ENCODE results near the gene CDX1.

Gene CDX1

DNA sequence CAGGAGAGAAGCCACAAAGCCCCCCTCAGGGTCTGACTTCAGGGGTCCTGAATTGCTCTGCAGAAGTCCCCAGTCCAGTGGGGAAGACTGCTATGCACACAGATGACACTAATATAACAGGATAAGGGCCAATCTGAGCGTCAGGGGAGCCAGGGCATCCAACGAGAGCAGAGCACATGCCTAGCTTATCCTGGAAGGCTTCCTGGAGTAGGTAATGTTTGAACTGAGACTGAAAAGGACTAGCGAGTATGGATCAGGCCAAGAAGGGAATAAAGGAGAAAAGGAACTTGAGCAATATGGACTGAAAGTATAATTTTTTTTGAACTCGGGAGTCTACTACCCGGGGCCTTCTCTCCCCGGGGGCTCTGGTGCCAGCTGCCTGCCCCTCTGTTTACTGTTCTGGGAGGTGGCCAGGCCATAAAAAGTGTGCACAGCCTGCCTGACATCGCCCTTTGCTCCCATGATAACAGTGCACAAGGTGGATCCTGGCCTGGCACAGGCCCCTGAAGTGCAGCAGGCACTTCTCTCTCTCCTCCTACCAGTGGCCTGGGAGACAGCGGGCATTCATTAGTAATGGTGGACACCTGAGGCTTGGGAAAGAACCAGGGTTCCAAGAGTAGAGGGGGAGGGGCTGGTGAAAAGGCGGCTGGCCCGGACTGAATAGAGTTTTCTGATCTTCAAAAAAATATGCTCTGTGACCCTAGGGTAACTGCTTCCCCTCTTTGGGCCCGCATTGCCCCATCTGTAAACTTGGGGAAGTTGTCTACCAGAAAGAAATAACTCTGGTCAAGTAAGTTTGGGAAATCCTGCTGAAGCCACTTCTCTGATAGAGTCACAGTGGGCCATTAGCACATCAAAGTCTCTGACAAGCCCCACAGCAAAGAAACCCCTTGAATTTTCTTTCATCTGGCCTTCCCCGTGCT is 18.7 kb downstream of the CDX1 start:
- no peak for DNase-seq (ENCODE audit: low read depth)
- no peak overlapping the region for H3K4me3 ChIP-seq (ENCODE audit: control insufficient read depth, low read depth, low read length)
- TF ChIP-seq, protein P1, sequence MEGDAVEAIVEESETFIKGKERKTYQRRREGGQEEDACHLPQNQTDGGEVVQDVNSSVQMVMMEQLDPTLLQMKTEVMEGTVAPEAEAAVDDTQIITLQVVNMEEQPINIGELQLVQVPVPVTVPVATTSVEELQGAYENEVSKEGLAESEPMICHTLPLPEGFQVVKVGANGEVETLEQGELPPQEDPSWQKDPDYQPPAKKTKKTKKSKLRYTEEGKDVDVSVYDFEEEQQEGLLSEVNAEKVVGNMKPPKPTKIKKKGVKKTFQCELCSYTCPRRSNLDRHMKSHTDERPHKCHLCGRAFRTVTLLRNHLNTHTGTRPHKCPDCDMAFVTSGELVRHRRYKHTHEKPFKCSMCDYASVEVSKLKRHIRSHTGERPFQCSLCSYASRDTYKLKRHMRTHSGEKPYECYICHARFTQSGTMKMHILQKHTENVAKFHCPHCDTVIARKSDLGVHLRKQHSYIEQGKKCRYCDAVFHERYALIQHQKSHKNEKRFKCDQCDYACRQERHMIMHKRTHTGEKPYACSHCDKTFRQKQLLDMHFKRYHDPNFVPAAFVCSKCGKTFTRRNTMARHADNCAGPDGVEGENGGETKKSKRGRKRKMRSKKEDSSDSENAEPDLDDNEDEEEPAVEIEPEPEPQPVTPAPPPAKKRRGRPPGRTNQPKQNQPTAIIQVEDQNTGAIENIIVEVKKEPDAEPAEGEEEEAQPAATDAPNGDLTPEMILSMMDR (conservative IDR thresholded peaks at IDR 0.05; ENCODE audit: control insufficient read depth, insufficient read depth, low read depth, low read length), result no peak

DNA sequence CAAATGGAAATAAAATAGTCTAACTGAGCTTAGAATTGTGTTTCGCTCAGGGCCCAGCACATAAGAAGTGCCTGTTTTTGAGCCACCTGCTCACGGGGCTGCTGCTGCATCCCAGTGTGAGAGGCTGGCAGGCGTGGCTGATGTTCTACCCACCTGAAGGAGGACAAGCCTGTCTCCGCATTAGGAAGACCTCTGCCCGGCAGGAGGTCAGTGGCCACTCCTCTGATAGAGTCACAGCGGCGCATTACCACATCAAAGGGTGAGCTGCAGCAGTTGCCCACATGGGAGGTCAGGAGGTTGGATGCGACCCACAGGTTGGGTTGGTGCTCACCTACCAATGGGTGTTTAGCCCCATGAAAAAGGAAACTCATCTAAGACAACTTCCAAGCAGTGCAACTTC is 19.6 kb downstream of the CDX1 start:
- H3K4me3 ChIP-seq (ENCODE audit: control insufficient read depth, low read depth, low read length), result no peak overlapping the region
- DNase-seq (ENCODE audit: low read depth), result no peak
- TF ChIP-seq, protein P1 (conservative IDR thresholded peaks at IDR 0.05; ENCODE audit: control insufficient read depth, insufficient read depth, low read depth, low read length), result no peak

DNA sequence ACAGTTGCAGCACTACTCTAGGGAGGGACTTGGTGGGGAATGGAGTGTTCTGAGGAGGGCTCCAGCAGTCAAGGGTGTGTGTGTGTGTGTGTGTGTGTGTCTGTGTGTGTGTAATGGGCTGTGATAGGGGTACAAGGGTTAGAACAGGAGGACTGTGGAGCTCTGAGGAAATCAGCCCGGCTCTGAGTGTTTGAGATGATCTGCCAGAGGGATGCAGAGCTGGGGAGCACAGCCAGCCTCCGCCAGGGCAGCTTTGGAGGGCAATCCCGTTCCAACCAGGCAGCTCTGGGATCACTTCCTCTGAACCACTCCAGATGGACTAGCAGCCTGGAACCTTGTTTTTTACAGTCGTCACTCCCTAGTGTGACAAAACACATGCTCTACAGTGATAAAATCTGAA is 20.3 kb downstream of the CDX1 start:
- no peak overlapping the region for H3K4me3 ChIP-seq (ENCODE audit: control insufficient read depth, low read depth, low read length)
- TF ChIP-seq, protein P1 (conservative IDR thresholded peaks at IDR 0.05; ENCODE audit: control insufficient read depth, insufficient read depth, low read depth, low read length), result no peak
- DNase-seq (ENCODE audit: low read depth), result no peak

DNA sequence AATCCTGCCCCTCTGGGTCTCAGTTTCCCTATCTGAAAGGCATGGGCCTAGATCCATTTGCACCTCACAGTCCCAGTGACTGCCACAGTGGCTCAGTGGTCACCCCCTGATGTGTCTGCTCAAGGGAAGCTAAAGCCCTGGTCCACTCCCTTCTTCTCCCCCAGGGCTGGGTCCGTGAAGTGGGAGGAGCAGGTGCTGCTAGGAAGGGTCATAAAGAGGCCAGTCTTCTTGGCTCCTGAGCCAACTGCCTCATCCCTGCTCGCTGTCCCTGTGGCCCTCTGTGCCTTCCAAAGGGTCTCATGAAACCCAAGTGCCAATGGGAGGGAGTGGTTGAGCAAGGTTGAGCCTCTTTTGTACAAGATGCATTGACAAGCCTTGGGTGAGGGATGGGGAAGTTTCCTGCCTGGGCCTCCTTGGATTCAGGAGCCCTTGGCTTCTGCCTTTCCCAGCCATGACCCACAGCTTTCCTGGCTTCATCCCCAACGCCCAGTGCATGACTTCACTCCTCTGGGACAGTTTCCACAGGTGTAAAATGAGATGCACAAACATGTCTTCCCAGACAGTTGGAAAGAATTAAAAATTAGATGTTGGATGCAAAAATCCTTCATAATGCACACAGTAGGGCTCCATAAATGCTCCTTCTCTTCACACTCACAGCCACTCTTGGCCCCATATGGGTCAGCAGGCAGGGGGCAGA is 21.7 kb downstream of the CDX1 start:
- H3K4me3 ChIP-seq (ENCODE audit: control insufficient read depth, low read depth, low read length), result no peak overlapping the region
- DNase-seq (ENCODE audit: low read depth), result no peak
- TF ChIP-seq, protein P1 (conservative IDR thresholded peaks at IDR 0.05; ENCODE audit: control insufficient read depth, insufficient read depth, low read depth, low read length), result no peak

DNA sequence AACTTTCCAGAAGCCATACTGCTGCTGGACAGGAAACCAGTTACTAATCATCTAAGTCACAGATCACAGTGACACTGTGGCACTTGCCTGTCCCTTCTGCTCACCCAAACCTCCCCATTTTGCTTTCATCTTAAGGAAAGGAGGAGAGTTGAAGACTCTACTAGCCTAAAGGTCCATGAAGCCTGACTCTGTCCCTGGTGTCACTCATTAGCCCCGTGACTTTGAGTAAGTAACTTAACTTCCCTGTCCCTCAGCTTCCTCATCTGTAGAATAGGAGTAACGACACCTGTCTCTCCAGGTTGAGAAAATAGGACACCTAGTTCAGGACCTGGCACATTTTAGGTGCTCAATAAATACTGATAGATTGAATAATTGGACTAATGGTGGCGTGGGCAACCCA is 22.7 kb downstream of the CDX1 start:
- DNase-seq (ENCODE audit: low read depth), result no peak
- H3K4me3 ChIP-seq (ENCODE audit: control insufficient read depth, low read depth, low read length), result no peak overlapping the region
- TF ChIP-seq, protein P1 (conservative IDR thresholded peaks at IDR 0.05; ENCODE audit: control insufficient read depth, insufficient read depth, low read depth, low read length), result no peak

DNA sequence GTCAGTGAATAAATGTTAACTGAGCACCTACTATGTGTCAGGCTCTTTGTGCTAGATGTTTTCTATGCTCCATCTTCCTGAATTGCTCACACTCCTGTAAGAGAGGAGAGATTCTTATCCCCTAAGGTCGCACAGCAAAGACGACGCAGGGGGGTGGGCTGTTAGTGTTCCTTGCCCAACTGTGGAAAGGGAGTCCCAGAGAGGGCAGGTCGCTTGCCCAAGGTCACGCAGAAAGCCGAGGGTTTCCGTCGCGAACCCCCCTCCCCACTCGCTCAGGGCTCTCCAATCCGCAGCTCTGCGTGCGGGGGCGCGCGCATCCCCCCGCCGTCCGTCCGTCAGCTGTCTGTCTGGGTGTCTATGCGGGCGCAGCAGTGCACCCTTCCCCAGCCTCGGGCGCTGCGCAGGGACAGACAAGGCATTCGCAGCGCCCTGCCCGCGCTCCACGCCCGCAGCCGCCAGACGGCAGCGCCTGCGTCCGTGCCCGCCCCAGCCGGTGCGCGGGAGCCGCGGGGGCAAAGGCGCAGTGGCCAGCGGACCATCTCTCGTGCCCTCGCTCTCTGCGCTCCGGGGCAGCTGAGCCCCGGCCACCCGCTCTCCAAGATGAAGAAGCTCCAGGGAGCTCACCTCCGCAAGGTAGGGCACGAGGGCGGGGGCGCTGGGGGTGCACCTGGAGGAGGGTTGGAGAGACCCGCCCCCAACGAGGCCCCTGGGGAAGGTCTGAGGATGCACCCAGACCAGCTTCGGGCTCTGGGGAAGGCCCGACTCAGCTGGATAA is 23.3 kb downstream of the CDX1 start, which contains the start of gene SLC6A7:
TSS of gene SLC6A7 (plus strand) at position 335 of the 775 bp plus-strand sequence. CDS start at position 601, 266 bp downstream.
- no peak within 1 kb of the TSS for H3K4me3 ChIP-seq (ENCODE audit: control insufficient read depth, low read depth, low read length)
- TF ChIP-seq, protein P1 (conservative IDR thresholded peaks at IDR 0.05; ENCODE audit: control insufficient read depth, insufficient read depth, low read depth, low read length), result no peak
- DNase-seq (ENCODE audit: low read depth), result no peak

All from fibroblast of mammary gland (primary cell).